GM21381 (cell line): Measurements from ENCODE around the gene RIC1.
"Not testable (repeated sequence)": the region's sequence is repeated elsewhere in the genome, so short reads cannot be mapped to it uniquely, and the experiment has no call there.

ENCODE experiments used
- ATAC-seq: cut with Tn5 transposase; IDR thresholded peaks from one replicate; pipeline ENCODE4 v1.9.1; 2021; ENCODE audit warnings: mild to moderate bottlenecking, moderate library complexity; ENCODE audit not compliant: unreplicated experiment

The RIC1 gene

DNA sequence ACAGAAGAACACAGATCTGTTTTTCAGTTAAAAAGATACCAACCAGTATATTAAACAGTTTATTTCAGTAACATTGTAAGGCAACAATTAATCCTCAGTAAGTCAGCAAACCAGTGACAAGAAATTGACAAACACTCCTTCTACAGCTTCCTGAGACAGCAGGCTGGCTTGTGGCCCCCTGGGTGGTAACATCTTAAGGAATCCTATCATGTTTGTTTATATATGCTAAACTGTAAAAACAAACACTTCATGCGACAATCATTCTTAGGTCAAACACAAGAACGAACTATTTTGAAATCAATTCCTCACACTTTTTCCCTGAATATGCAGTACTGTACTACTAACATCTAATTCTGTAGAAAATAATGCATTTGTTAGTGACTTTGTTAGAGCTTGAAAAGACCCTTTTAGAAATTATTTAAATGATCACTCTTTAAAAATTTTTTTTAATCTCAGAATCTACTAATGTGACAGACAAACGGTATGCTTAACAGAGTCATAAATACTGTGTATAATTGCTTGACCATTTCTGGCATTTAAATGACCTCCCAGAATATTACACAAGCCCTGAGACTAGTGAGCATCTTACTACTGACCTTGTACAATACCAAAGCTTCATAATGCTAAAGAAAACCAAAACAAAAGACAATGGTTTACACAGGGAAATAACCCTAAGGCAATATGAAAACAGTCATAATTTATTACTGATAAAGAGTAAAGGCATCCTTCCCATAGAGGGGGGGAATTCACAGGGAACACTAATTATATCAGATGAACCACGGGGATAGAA lies 155.8 kb downstream of the RIC1 start:
- no peak for ATAC-seq

DNA sequence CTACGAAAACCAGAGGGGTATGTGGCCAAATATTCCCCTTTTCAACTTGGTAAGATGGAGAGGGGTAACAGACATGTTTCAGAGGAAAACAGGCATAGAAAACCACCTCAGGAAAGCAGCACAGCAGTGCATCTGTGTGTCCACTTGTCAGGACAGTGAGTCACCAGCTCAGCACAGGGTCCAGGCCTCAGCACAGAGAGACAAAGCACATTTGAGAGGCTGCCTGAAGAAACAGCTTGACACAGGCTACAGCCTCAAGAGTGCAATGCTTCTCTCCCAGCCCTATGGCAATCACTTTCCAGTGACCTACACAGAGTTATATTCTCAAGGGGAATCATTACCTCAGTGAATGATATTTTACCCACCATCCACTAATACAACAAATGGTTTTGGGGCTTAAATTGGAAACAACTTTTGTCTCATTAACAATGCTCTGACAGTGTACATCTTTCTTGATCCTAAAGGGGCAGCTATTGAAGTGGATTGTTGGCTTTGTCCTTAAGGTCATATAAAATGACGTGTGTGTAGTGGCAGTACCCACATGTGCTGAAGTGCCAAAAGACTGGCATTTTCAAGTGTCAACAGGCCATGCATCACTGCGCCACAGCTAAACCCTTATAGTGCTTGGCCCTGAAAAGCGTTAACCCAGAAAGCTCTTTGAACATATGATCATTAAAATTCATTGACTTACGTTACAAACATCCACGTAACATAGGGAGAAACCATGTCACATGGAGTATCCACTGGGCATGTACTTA lies 157.6 kb downstream of the RIC1 start:
- no peak for ATAC-seq

DNA sequence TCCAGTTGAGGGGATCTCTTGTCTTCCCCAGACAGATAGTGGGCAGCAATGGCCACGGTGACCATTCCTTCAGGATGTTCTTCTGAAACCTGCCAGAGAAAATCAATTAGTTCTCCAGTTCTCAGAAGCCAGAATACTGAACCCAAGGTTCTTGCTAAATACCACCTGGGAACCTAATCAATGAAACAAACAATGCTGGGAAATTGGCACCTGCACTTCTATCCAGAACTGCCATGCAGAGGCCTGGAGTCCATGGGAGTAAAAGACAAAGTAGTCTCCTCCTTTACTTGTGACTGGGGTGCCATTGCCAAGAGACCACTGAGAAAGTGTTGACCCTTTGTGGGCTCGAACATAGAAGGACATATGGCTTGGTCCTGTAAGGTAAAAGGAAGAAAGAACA lies 158.3 kb downstream of the RIC1 start:
- ATAC-seq = no peak

DNA sequence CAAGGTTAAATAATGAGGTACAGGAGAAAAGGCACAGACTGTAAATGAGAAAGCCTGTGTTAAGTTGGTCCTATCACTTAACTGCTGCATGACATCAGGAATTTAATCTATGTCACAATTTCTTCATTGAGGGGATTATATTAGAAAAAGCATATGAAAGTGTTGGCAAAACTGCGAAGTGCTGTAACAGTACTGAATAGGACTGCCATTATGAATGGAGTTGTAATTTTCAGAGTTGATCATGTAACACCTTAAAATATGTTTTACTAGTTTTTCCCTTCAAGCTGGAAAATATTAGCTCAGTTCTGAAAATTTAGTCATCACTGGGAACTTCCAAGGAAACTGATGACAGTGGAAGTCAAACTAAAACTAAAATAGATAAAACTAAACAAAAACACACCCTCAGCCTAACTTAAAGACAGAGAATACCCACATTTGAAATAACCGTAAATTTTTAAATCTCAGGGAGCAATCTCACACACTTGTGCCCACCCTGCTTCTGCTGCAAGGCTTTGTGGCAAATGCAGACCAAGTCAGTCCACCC lies 158.9 kb downstream of the RIC1 start:
- no peak for ATAC-seq

DNA sequence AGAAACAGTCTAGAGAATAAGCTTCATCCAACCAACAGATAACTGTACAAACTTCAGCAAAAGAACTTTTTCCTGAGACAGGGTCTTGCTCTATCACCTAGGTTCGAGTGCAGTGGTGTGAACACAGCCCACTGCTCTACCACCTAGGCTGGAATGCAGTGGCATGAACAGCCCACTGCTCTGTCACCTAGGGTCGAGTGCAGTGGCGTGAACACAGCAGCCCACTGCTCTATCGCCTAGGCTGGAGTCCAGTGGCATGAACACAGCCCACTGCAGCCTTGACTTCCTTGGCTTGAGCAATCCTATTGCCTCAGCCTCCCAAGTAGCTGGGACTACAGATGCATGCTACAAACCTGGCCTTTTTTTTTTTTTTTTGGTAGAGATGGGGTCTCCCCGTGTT lies 160.6 kb downstream of the RIC1 start:
- ATAC-seq = no peak

DNA sequence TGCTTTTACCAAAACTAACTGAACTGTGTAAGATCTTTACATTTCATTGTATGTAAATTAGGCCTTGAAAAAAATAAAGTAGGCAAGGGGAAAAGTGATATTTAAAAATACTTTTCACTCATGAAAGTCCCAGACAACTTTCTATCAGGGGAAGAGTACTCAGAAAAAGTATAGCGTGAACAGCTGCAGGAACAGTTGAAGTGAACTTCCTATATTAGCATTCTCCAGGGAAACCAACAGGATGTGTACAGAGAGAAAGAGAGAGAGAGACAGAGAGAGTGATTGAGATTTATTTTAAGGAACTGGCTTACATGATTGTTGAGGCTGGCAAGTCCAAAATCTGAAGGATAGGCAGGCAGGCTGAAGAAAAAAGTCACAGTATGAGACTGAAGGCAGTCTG lies 162.0 kb downstream of the RIC1 start:
- ATAC-seq = no peak

DNA sequence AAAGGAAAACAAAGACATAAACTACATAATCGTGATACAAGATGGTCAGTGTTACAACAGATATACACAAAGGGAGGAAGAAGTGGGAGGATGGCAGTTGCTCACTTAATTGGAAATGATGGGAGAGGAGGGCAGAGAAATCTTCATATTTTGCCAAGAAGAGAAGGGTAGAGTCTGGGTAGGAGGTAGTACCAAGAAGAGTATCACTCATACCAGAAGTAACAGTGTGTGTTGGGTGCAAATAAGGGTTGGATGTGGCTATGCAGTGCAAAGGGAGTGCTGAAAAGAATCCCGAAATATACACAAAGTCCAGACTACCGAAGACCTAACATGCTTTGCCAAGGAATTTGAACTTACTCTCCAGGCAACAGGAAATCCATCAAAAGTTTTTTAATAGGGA lies 163.0 kb downstream of the RIC1 start:
- no peak for ATAC-seq

DNA sequence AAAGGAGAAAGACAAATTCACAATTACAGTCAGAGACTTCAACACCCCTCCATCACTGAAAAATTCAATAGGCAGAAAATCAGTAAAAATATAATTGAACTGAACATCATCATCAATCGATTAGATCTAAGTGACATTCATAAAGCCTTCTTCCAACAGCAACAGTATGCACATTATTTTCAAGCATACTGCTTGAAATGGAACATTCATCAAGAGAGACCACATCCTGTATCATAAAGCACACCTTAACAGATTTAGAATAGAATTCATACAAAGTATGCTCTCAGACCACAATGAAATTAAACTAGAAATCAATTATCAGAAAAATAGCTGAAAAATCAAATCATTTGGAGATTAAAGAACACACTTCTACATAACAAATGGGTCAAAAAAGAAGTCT lies 164.9 kb downstream of the RIC1 start:
- no peak for ATAC-seq

DNA sequence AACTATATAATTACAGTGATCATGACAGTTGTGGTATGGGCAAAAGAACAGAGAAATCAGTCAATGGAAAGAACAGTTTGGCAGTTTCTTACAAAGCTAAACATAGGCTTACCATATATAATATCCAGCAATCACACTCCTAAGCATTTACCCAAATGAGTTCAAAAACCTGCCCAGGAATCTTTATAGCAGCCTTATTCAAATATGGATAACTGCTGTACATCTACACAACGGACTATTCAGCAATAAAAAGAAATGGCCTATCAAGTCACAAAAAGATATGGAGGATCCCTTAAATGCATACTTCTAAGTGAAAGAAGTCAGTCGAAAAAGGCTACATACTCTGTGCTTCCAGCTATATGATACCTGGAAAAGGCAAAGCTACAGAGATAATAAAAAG lies 167.4 kb downstream of the RIC1 start:
- no peak for ATAC-seq

DNA sequence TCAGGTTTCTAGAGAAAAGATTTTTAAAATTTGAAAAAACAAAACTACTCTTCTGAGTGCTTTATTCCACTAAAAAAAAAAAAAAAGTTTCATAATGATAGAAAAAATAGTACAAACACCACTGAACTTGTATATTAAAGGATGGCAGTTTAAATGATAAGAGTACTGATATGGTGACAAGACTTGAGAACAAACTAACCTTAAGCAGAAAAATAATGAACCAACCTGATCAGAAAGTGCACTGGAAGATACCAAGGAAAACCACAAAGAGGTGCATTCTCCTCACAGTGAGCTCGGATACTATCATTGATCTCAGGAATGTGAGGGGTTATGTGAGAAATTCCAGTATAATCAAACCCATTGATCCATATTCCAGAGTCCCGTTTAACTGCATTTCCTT lies 169.7 kb downstream of the RIC1 start:
- no peak for ATAC-seq

DNA sequence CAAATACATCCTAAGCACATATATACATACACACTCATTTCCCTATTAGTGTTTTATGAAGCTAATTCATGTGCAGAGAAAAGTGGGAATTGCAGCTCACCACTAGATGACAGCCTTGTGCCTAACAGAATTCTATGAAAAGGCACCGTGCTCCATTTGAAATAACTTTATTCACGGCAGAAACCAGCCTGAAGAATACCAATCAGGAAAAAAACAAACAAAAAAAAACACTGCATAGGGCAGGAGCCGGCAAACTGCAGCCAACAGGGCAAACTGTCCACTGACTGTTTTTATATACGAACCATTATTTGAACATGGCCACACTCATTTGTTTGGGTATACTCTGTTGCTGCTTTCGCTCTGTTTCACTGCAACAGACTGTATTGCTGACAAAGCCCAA lies 170.4 kb downstream of the RIC1 start:
- ATAC-seq = no peak

DNA sequence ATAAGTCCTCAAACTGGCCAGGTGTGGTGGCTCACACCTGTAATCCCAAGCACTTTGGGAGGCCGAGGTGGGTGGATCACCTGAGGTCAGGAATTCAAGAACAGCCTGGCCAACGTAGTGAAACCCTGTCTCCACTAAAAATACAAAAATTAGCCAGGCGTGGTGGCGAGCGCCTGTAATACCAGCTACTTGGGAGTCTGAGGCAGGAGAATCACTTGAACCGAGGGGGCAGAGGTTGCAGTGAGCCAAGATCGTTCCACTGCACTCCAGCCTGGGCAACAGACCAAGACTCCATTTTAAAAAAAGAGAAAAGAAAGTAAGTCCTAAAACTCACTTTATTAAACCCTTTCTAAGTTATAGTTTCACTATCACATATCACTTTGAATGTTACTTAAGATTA lies 171.5 kb downstream of the RIC1 start:
- not testable (repeated sequence) for ATAC-seq

DNA sequence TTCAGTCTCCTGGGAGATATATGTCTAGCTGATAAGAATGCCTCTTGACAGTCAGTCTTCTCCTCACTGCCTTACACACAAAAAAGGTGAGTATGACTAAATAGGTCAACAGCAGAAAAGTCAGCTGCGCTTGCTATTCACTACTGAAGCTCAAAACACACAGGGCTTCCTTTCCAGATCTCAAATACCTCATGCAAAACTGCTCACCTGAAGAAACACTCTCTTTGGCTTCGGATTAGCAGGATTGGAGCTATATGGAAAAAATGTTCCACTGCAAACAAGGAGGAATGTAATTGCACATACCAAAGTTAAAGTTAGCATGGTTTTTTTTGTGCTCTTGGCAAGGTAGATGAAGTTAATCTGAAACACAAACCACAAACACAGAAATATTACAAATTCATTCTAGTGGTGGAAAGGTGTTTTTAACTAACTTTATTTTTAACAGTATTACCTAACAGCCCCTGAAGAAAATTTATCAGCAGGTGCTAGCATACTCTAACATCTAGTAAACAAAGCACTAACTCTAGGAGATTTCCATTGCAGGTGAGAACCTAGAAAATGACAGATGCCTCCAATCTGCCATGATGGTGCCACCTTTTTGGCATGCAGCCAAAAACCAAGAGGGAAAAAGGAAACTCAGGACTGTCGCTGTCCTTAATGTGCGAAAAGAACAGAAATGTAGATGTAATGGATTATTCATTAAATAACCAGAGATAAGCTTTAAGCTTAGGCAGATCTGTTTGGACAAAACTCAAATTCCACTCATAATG lies 172.2 kb downstream of the RIC1 start:
- no peak for ATAC-seq

DNA sequence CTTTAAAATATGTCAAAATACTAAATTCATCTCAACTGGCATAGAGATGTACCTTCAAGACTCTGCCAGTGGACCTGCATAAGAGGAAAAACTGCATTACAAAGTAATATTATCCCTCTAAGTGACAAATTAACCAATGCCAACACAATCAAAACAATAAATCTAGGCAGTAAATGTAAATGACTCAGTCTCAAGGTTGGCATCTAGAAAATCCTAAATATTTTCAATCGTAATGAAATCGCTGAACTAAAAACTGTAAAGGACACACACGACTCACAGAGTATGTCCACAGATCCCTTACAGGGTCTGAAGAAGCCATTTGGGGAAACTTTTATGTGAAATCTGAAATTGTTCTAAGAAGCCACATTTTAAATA lies 172.8 kb downstream of the RIC1 start:
- no peak for ATAC-seq

DNA sequence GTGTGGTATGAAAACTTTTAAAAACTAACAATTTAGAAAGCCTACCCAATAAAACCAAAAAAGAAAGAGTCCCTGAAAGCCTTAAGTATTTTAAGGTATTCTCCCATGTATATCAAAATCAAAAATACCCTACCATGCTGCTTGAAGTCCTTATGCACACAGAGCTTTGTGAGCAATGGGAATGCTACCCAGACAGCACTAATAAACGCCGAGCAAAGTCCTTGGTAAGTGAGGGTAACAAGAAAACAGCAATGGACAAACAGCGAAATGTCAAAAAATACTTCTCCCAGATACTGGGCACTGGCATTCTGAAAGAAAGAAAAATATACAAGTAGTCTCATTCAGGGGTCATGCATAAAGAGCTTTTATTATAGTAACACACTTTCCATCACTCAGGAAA lies 176.6 kb downstream of the RIC1 start:
- no peak for ATAC-seq

DNA sequence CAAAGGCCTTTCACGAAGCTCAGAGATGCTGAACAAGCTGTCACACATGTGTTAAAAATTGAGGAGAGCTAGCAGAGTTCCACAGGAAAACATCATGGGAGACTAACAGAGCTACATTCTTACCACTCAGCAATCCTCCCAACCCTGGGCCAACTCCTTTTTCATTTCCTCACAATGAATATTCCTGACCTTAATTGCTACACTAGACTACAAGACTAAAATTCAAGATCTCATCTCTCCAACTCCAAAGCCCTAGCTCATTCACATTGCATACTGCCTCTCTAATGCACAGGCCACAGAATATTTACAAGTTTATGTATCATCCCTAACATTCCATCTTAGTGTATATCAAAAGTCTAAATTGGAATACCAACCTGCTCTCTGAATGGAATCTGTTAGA lies 182.8 kb downstream of the RIC1 start:
- ATAC-seq = no peak

DNA sequence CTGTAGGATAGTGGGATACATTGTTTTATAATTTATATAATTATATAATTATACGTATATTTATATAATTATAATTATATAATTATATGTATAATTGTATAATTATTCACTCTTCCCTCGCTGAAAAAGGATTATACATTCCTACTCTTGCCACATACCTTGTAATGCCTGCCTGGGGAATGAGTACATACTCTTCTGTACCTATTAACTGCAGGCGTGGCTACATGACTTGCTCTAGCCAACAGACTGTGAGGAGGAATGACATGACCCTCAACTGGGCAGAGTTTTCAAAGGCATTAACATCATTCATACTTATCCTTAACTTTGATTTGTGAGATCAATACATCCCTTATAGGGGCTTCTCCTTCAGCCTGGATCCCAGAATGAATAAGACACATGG lies 184.9 kb downstream of the RIC1 start:
- no peak for ATAC-seq

DNA sequence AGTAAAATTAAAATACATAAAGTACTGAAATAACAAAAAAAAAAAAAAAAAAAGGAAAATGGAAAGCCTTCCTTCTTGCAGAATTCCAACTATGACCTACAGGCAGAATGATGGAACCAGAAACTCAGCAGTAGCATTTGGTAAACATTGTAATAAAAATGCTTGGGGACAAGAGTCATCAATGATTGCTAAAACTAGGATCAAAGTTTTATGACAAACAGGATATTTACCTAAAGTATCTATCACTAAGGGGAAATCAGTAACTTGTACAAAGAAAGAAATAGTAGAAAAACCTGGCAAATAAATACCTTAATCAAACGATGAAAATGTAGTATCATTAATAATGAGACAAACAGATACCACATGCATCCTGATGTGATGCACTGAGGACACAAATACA lies 186.6 kb downstream of the RIC1 start:
- ATAC-seq = no peak

DNA sequence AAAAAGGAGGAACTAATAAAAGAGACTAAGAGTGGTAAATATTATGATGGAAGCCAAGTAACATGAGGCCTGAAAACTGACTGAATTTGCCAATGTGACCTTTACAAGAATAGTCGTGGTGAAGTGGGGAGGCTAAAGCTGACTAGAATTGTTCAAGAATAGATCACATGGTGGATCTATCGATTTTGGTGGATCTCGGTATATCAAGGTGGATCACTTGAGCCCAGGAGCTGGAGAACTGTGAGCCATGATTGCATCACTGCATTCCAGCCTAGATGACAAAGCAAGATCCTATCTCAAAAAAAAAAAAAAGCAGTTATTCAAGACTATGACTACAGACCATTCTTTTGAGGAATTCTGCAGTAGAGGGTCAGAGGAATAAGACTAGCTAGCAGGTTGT lies 189.0 kb downstream of the RIC1 start:
- no peak for ATAC-seq

DNA sequence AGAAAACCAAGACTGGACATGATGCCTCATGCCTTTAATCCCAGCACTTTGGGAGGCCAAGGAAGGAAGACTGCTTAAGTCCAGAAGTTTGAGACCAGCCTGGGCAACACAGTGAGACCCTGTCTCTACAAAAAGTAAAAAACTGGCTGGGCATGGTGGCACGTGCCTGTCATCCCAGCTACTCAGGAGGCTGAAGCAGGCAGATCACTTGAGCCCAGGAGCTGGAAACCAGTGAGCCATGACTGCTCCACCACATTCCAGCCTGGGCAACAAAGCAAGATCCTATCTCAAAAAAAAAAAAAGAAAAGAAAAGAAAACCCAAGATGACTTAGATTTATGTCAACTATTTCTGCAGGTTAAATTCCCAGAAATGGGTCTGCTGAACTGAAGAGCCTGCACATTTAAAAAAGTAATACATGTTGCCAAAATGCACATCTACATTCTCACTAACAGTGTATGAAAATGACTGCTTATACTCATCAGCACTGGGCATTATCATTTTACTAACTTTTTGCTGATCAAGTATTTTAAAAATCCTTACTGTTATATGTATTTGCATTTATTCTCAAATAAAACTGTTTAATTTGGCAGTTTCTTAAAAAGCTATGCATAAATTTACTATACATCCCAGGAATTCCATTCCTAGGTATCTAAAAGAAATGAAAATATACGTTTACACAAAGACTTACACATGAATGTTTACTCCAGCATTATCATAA lies 189.7 kb downstream of the RIC1 start:
- no peak for ATAC-seq

DNA sequence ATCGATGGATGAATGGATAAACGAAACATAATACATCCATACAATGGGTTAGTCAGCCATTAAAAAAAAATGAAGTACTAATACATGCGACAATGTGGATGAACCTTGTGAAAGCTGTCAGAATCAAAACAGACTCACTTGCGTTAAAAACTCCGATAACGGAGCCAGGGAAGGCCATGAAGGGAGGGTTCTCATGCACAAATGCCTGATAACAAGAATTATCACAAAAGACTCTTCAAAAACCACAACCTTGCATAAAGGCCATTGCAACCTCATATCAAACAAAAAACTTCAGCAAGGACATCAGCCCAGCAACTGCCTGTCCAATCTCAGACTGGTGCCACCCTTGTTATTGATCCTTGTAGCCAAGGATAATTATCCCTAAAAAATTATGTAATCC lies 190.3 kb downstream of the RIC1 start:
- ATAC-seq = no peak
